HG03066 (cell line): ENCODE measurements around the gene ORC6.

Experiments
- ATAC-seq: cut with Tn5 transposase; IDR thresholded peaks from one replicate; pipeline ENCODE4 v1.9.1; 2021; ENCODE audit warnings: low read depth; ENCODE audit not compliant: unreplicated experiment

Gene ORC6

GRCh38 chr16:46700048-46700447 is 10.6 kb downstream of the ORC6 start:
- ATAC-seq = no peak

- no peak for ATAC-seq
Measured at GRCh38 chr16:46701615-46702014, 12.2 kb downstream of the ORC6 start.

GRCh38 chr16:46702030-46702429 is 12.6 kb downstream of the ORC6 start:
- no peak for ATAC-seq

- ATAC-seq = no peak
Measured at GRCh38 chr16:46706642-46707041, 17.2 kb downstream of the ORC6 start.

GRCh38 chr16:46709469-46710005 is 20.1 kb downstream of the ORC6 start:
- no peak for ATAC-seq

- ATAC-seq = no peak
Measured at GRCh38 chr16:46711106-46712058, 21.9 kb downstream of the ORC6 start.

- no peak for ATAC-seq
Measured at GRCh38 chr16:46712911-46713310, 23.5 kb downstream of the ORC6 start.

GRCh38 chr16:46713634-46714033 is 24.2 kb downstream of the ORC6 start:
- ATAC-seq = no peak

GRCh38 chr16:46714797-46715591 is 25.5 kb downstream of the ORC6 start:
- ATAC-seq = no peak

- ATAC-seq = no peak
Measured at GRCh38 chr16:46715769-46716305, 26.4 kb downstream of the ORC6 start.

- ATAC-seq = no peak
Measured at GRCh38 chr16:46717692-46718091, 28.2 kb downstream of the ORC6 start.

GRCh38 chr16:46718214-46718613 is 28.8 kb downstream of the ORC6 start:
- ATAC-seq = no peak

GRCh38 chr16:46719528-46719927 is 30.1 kb downstream of the ORC6 start:
- no peak for ATAC-seq

- no peak for ATAC-seq
Measured at GRCh38 chr16:46720619-46721018, 31.2 kb downstream of the ORC6 start.

- ATAC-seq = no peak
Measured at GRCh38 chr16:46721885-46722284, 32.4 kb downstream of the ORC6 start.

GRCh38 chr16:46727184-46727583 is 37.7 kb downstream of the ORC6 start:
- ATAC-seq = no peak

- no peak for ATAC-seq
Measured at GRCh38 chr16:46727630-46728029, 38.2 kb downstream of the ORC6 start.

GRCh38 chr16:46728806-46729205 is 39.3 kb downstream of the ORC6 start:
- no peak for ATAC-seq

- no peak for ATAC-seq
Measured at GRCh38 chr16:46729326-46729995, 40.0 kb downstream of the ORC6 start.

- no peak for ATAC-seq
Measured at GRCh38 chr16:46730126-46730525, 40.7 kb downstream of the ORC6 start.
